Measurements from ENCODE around the gene CRKL.

CRKL gene

DNA sequence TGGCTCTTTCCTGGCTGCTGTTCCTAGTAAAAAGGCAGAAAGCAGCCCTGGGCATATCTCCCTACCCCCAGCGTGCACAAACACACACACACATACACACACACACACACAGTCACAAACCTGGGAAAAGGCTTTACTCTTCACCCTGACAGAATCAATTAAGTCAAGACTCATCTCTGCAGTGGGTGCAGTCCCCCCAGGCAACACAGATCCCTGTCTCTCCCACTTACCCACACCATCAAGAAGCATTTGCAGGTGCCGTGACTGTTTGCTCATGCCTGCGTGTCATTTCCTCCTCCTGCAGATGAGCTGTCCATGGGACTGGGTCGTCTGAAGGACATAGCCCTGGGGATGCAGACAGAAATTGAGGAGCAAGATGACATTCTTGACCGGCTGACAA lies 29.8 kb upstream of the CRKL start:
- H3K27ac ChIP-seq (ENCODE audit: low read depth, low read length), result no peak overlapping the region
- no peaks in the 10 kb centered on the region for H3K79me1 ChIP-seq (ENCODE audit: low read length)
- H3K4me2 ChIP-seq (ENCODE audit: low read length), result no peak overlapping the region
- H3K9ac ChIP-seq (ENCODE audit: low read length), result no peak overlapping the region
- no peak overlapping the region for H3K4me3 ChIP-seq (ENCODE audit: low read depth, low read length)
- H3K14ac ChIP-seq (ENCODE audit: low read length), result no peak overlapping the region
- H3K4me1 ChIP-seq (ENCODE audit: control insufficient read depth in 1 of 2, insufficient read depth in 2 of 2, low read length in 2 of 2), result peaks cover 0 to 8% of the 10 kb centered on the region in 2 experiments
- no peak overlapping the region for H2BK120ac ChIP-seq (ENCODE audit: insufficient read depth, low read length, poor library complexity)
- H3K79me2 ChIP-seq (ENCODE audit: control insufficient read depth, insufficient read depth, low read length, poor library complexity), result no peaks in the 10 kb centered on the region
- H3K23ac ChIP-seq (ENCODE audit: low read length), result no peak overlapping the region
- H3K18ac ChIP-seq (ENCODE audit: low read length), result no peak overlapping the region
- no peaks in the 10 kb centered on the region for H3K27me3 ChIP-seq (ENCODE audit: insufficient read depth, low read length)
- no peak overlapping the region for H4K91ac ChIP-seq (ENCODE audit: low read depth, low read length)
- no peak overlapping the region for H2BK5ac ChIP-seq (ENCODE audit: low read depth, low read length, poor library complexity)
- DNase-seq, result peak in 1 of 2 donors; percentile 53
- H4K8ac ChIP-seq (ENCODE audit: low read depth, low read length), result no peak overlapping the region
- WGBS (ENCODE audit: extremely low coverage, insufficient coverage, insufficient read length), result no CpG with 5 or more reads among the region's 5 CpGs
- H3K9me3 ChIP-seq (ENCODE audit: insufficient read depth, low read depth, low read length), result peaks cover 4% of the 10 kb centered on the region
- no peak overlapping the region for H2AFZ ChIP-seq (ENCODE audit: insufficient read depth, low read length, poor library complexity)
- H3K36me3 ChIP-seq (ENCODE audit: control insufficient read depth in 1 of 2, insufficient read depth in 2 of 2, low read length in 2 of 2), result peaks cover 23 to 28% of the 10 kb centered on the region in 2 experiments
- H3K4ac ChIP-seq (ENCODE audit: low read depth, low read length), result no peak overlapping the region
- no peak overlapping the region for H2AK5ac ChIP-seq (ENCODE audit: low read length)
- no peak overlapping the region for H4K12ac ChIP-seq (ENCODE audit: low read depth, low read length)
- no peak overlapping the region for H2BK12ac ChIP-seq (ENCODE audit: low read length)

DNA sequence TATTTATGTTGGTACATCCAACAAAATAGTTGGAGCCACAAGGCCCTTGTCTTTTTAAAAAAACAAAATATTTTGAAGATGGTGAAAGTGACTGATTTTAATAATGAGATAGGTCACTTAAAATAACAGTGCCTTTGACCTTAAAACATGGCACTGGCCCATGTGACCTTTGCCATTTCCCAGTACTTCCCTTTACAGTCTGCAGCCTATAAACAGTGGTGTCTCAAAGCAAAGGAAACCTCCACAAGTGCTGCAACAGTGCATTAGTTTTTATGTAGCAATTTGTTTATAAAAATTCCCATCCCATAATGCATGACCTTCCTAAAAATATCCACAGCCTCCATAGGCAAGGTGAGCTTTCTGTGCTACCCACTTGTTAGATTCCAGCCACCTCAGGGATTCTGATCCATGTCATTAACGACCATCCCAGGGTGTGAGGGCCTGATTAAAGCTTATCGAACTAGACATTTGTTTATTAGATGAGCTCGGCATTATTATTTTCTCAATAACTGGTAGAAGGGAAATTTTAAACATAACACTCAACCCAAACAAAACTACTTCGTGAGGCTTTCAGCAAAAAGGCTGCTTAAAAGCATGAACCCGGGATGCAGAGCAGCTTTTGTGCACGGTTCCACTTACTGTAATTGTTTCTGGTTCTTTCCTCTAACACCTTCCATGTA lies 28.0 kb upstream of the CRKL start:
- Histone ChIP-seq H3K27me3 (ENCODE audit: insufficient read depth, low read length) (no peaks in the 10 kb centered on the region), H3K79me2 (ENCODE audit: control insufficient read depth, insufficient read depth, low read length, poor library complexity) (no peaks in the 10 kb centered on the region), H3K23ac (ENCODE audit: low read length) (no peak overlapping the region), H3K79me1 (ENCODE audit: low read length) (no peaks in the 10 kb centered on the region), H2BK5ac (ENCODE audit: low read depth, low read length, poor library complexity) (no peak overlapping the region), H2AK5ac (ENCODE audit: low read length) (no peak overlapping the region), H3K9me3 (ENCODE audit: insufficient read depth, low read depth, low read length) (peaks cover 1% of the 10 kb centered on the region), H3K4me2 (ENCODE audit: low read length) (no peak overlapping the region), H3K14ac (ENCODE audit: low read length) (no peak overlapping the region), H2BK120ac (ENCODE audit: insufficient read depth, low read length, poor library complexity) (no peak overlapping the region), H3K9ac (ENCODE audit: low read length) (no peak overlapping the region), H3K4ac (ENCODE audit: low read depth, low read length) (no peak overlapping the region), H4K12ac (ENCODE audit: low read depth, low read length) (no peak overlapping the region), H2AFZ (ENCODE audit: insufficient read depth, low read length, poor library complexity) (no peak overlapping the region), H3K4me1 (ENCODE audit: control insufficient read depth in 1 of 2, insufficient read depth in 2 of 2, low read length in 2 of 2) (peaks cover 0 to 8% of the 10 kb centered on the region in 2 experiments), H3K4me3 (ENCODE audit: low read depth, low read length) (no peak overlapping the region), H3K36me3 (ENCODE audit: control insufficient read depth in 1 of 2, insufficient read depth in 2 of 2, low read length in 2 of 2) (peaks cover 12 to 17% of the 10 kb centered on the region in 2 experiments), H3K27ac (ENCODE audit: low read depth, low read length) (no peak overlapping the region), H4K8ac (ENCODE audit: low read depth, low read length) (no peak overlapping the region), H3K18ac (ENCODE audit: low read length) (no peak overlapping the region), H2BK12ac (ENCODE audit: low read length) (no peak overlapping the region), H4K91ac (ENCODE audit: low read depth, low read length) (no peak overlapping the region)
- DNase-seq, result no peak
- no CpG with 5 or more reads among the region's 6 CpGs for WGBS (ENCODE audit: extremely low coverage, insufficient coverage, insufficient read length)

DNA sequence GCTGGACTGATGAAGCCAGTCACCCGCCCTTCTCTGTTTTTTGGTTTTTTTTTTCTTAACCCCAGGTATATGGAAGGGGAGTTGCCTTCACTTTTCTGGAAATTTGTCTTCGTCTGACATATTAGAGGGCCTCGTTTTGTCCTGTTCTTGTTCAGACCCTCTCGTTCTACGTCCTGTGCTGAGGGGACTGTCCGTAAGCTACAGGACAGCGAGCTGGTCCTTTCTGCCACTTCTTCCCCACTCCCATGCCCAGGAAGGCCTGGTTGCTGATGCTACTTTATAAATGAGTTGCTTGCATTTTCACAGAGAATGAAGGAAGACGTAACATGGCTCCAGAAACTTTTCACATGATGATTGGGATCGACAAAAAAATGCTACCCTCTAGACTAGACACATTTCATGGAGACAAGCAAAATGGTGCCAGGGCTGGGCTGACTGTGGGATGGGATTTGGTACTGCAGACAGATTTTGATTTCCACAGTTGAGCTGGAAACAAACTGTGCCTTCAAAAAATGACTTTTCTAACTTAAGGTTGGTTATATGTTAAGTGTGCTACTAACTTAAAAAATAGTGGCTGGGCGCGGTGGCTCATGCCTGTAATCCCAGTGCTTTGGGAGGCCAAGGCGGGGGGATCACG lies 27.2 kb upstream of the CRKL start:
- Histone ChIP-seq H3K14ac (ENCODE audit: low read length) (no peak overlapping the region), H3K4me2 (ENCODE audit: low read length) (no peak overlapping the region), H4K8ac (ENCODE audit: low read depth, low read length) (no peak overlapping the region), H2AFZ (ENCODE audit: insufficient read depth, low read length, poor library complexity) (no peak overlapping the region), H3K27ac (ENCODE audit: low read depth, low read length) (no peak overlapping the region), H2BK5ac (ENCODE audit: low read depth, low read length, poor library complexity) (no peak overlapping the region), H4K91ac (ENCODE audit: low read depth, low read length) (no peak overlapping the region), H4K12ac (ENCODE audit: low read depth, low read length) (no peak overlapping the region), H3K4me3 (ENCODE audit: low read depth, low read length) (no peak overlapping the region), H3K79me1 (ENCODE audit: low read length) (no peaks in the 10 kb centered on the region), H3K9ac (ENCODE audit: low read length) (no peak overlapping the region), H2BK12ac (ENCODE audit: low read length) (no peak overlapping the region), H3K9me3 (ENCODE audit: insufficient read depth, low read depth, low read length) (no peaks in the 10 kb centered on the region), H3K36me3 (ENCODE audit: control insufficient read depth in 1 of 2, insufficient read depth in 2 of 2, low read length in 2 of 2) (peaks cover 8 to 14% of the 10 kb centered on the region in 2 experiments), H2BK120ac (ENCODE audit: insufficient read depth, low read length, poor library complexity) (no peak overlapping the region), H3K4ac (ENCODE audit: low read depth, low read length) (no peak overlapping the region), H2AK5ac (ENCODE audit: low read length) (no peak overlapping the region), H3K18ac (ENCODE audit: low read length) (no peak overlapping the region), H3K23ac (ENCODE audit: low read length) (no peak overlapping the region), H3K4me1 (ENCODE audit: control insufficient read depth in 1 of 2, insufficient read depth in 2 of 2, low read length in 2 of 2) (peaks cover 0 to 8% of the 10 kb centered on the region in 2 experiments), H3K79me2 (ENCODE audit: control insufficient read depth, insufficient read depth, low read length, poor library complexity) (no peaks in the 10 kb centered on the region), H3K27me3 (ENCODE audit: insufficient read depth, low read length) (no peaks in the 10 kb centered on the region)
- no peak for DNase-seq
- WGBS (ENCODE audit: extremely low coverage, insufficient coverage, insufficient read length), result no CpG with 5 or more reads among the region's 13 CpGs

DNA sequence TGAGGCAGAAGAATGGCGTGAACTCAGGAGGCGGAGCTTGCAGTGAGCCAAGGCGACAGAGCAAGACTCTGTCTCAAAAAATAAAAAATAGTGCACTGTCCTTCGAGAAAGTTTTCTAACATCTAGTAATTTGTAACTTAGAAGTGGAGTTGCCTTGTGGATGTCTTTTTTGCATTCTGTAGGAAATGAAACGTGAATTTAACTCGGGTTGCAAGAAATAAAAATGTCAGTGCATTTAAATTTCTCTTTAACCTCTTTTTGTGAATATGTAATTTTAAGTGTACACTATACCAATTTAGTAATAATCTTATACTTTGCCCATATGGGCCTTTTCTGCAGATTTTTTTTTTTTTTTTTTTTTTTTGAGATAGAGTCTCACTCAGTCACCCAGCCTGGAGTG lies 26.2 kb upstream of the CRKL start:
- H2AK5ac ChIP-seq (ENCODE audit: low read length), result no peak overlapping the region
- H3K79me2 ChIP-seq (ENCODE audit: control insufficient read depth, insufficient read depth, low read length, poor library complexity), result no peaks in the 10 kb centered on the region
- no peak overlapping the region for H3K14ac ChIP-seq (ENCODE audit: low read length)
- H3K18ac ChIP-seq (ENCODE audit: low read length), result no peak overlapping the region
- no peak for DNase-seq
- H2BK5ac ChIP-seq (ENCODE audit: low read depth, low read length, poor library complexity), result no peak overlapping the region
- no peak overlapping the region for H3K4me2 ChIP-seq (ENCODE audit: low read length)
- no peak overlapping the region for H2BK12ac ChIP-seq (ENCODE audit: low read length)
- no peak overlapping the region for H3K4me3 ChIP-seq (ENCODE audit: low read depth, low read length)
- no peak overlapping the region for H3K4ac ChIP-seq (ENCODE audit: low read depth, low read length)
- H3K9ac ChIP-seq (ENCODE audit: low read length), result no peak overlapping the region
- H3K4me1 ChIP-seq (ENCODE audit: control insufficient read depth in 1 of 2, insufficient read depth in 2 of 2, low read length in 2 of 2), result peaks cover 0 to 3% of the 10 kb centered on the region in 2 experiments
- H3K9me3 ChIP-seq (ENCODE audit: insufficient read depth, low read depth, low read length), result no peaks in the 10 kb centered on the region
- no peak overlapping the region for H4K12ac ChIP-seq (ENCODE audit: low read depth, low read length)
- no peak overlapping the region for H4K91ac ChIP-seq (ENCODE audit: low read depth, low read length)
- no peak overlapping the region for H3K23ac ChIP-seq (ENCODE audit: low read length)
- WGBS (ENCODE audit: extremely low coverage, insufficient coverage, insufficient read length), result no CpG with 5 or more reads among the region's 6 CpGs
- no peak overlapping the region for H2AFZ ChIP-seq (ENCODE audit: insufficient read depth, low read length, poor library complexity)
- H3K79me1 ChIP-seq (ENCODE audit: low read length), result no peaks in the 10 kb centered on the region
- no peak overlapping the region for H2BK120ac ChIP-seq (ENCODE audit: insufficient read depth, low read length, poor library complexity)
- no peaks in the 10 kb centered on the region for H3K27me3 ChIP-seq (ENCODE audit: insufficient read depth, low read length)
- H3K27ac ChIP-seq (ENCODE audit: low read depth, low read length), result no peak overlapping the region
- H4K8ac ChIP-seq (ENCODE audit: low read depth, low read length), result no peak overlapping the region
- H3K36me3 ChIP-seq (ENCODE audit: control insufficient read depth in 1 of 2, insufficient read depth in 2 of 2, low read length in 2 of 2), result peaks cover 8 to 14% of the 10 kb centered on the region in 2 experiments

Data from trophoblast cell (in vitro differentiated cells and primary cell).